ENCODE measurements around the gene SEMA4D.

The SEMA4D gene

GRCh38 chr9:89317282-89317681 lies 180.6 kb downstream of the SEMA4D start:
- DNase-seq (ENCODE audit: low read depth in 3 of 3): no peak

GRCh38 chr9:89315482-89315881 lies 182.4 kb downstream of the SEMA4D start:
- DNase-seq (ENCODE audit: low read depth in 3 of 3): no peak

- DNase-seq (ENCODE audit: low read depth in 3 of 3): no peak
Measured at GRCh38 chr9:89314955-89315354, 183.0 kb downstream of the SEMA4D start.

GRCh38 chr9:89313842-89314241 lies 184.1 kb downstream of the SEMA4D start:
- DNase-seq (ENCODE audit: low read depth in 3 of 3): no peak

GRCh38 chr9:89312222-89312571 lies 185.7 kb downstream of the SEMA4D start:
- DNase-seq (ENCODE audit: low read depth in 3 of 3): no peak

GRCh38 chr9:89311346-89312221 lies 186.3 kb downstream of the SEMA4D start:
- no peak for DNase-seq (ENCODE audit: low read depth in 3 of 3)

Data from stimulated activated CD4-positive, alpha-beta T cell treated with anti-CD3 and anti-CD28 coated beads, TNF-alpha, amount 100 ng/mL, for 24 hours (primary cell).